HepG2 (cell line): ENCODE measurements around the gene RAB35. TPM values are rescaled to one million over a fixed set of nuclear protein-coding genes. Genes with fewer than 3 reads are reported as not detected.

Experiments
- ARNT2 ChIP-seq: sonication (generic); formaldehyde crosslinking; IDR thresholded peaks from 2 replicates; pipeline ENCODE4 v1.8.0; 2022; ENCODE audit warnings: mild to moderate bottlenecking, low read depth, missing genetic modification reagents, moderate library complexity
- GLMP ChIP-seq: sonication (generic); formaldehyde crosslinking; IDR thresholded peaks from 2 replicates; pipeline ENCODE4 v1.9.0; 2021; ENCODE audit warnings: missing genetic modification reagents, mild to moderate bottlenecking, borderline replicate concordance
- HBP1 ChIP-seq: IDR thresholded peaks from 2 replicates; pipeline ENCODE4 v1.6.1; 2016; ENCODE audit warnings: low read depth, control low read depth
- ISX ChIP-seq: sonication (generic); formaldehyde crosslinking; conservative IDR thresholded peaks from 2 replicates; pipeline ENCODE4 v1.5.0; 2020; ENCODE audit warnings: missing genetic modification reagents
- KDM1A ChIP-seq: IDR thresholded peaks from 2 replicates; pipeline ENCODE4 v1.6.1; 2016; ENCODE audit warnings: missing compliant biosample characterization
- KLF13 ChIP-seq: sonication (generic); formaldehyde crosslinking; IDR thresholded peaks from 2 replicates; pipeline ENCODE4 v1.4.0; 2020; ENCODE audit warnings: mild to moderate bottlenecking, missing genetic modification reagents
- PBX2 ChIP-seq: IDR thresholded peaks from 2 replicates; pipeline ENCODE4 v1.6.1; 2016; ENCODE audit warnings: control low read depth
- RBM39 ChIP-seq: fragments of 200-400 bp; formaldehyde crosslinking; IDR thresholded peaks from one replicate; pipeline ENCODE4 v1.6.1; 2018; ENCODE audit warnings: antibody characterized with exemption, mild to moderate bottlenecking, low read depth, low read length; ENCODE audit not compliant: poor library complexity, severe bottlenecking
- SPEN ChIP-seq: sonication (generic); formaldehyde crosslinking; IDR thresholded peaks from 2 replicates; pipeline ENCODE4 v1.5.1; 2020; ENCODE audit warnings: low read depth, mild to moderate bottlenecking, missing genetic modification reagents
- TARDBP ChIP-seq: sonication (generic); formaldehyde crosslinking; IDR thresholded peaks from 2 replicates; pipeline ENCODE4 v1.8.0; 2022; ENCODE audit warnings: mild to moderate bottlenecking, missing genetic modification reagents
- THAP7 ChIP-seq: sonication (generic); formaldehyde crosslinking; IDR thresholded peaks from 2 replicates; pipeline ENCODE4 v1.8.1; 2023; ENCODE audit warnings: mild to moderate bottlenecking, missing genetic modification reagents
- ZBTB14 ChIP-seq: sonication (generic); formaldehyde crosslinking; IDR thresholded peaks from 2 replicates; pipeline ENCODE4 v1.4.0; 2020; ENCODE audit warnings: missing genetic modification reagents
- ZNF142 ChIP-seq: sonication (generic); formaldehyde crosslinking; IDR thresholded peaks from 2 replicates; pipeline ENCODE4 v1.4.0; 2020; ENCODE audit warnings: missing genetic modification reagents
- ZNF546 ChIP-seq: sonication (generic); formaldehyde crosslinking; conservative IDR thresholded peaks from 2 replicates; pipeline ENCODE4 v1.8.1; 2023; ENCODE audit warnings: mild to moderate bottlenecking, missing genetic modification reagents
- ZNF782 ChIP-seq: sonication (generic); formaldehyde crosslinking; IDR thresholded peaks from 2 replicates; pipeline ENCODE4 v1.4.0; 2020; ENCODE audit warnings: missing genetic modification reagents, mild to moderate bottlenecking, borderline replicate concordance
- ZSCAN31 ChIP-seq: sonication (generic); formaldehyde crosslinking; IDR thresholded peaks from 2 replicates; pipeline ENCODE4 v1.5.0; 2020; ENCODE audit warnings: low read depth, mild to moderate bottlenecking, missing genetic modification reagents
- polyA plus RNA-seq, 8 experiments: library from polyadenylated mRNA; depleted of rRNA in 3 of 8; stranded (reverse) in 7 of 8; unstranded in 1 of 8; fragments of >200 nt; fragmentation: Illumina TruSeq in 4 of 8; extraction: Trizol in 4 of 8; gene quantifications; 2 replicates each; pipeline versions ENCODE4 v1.2.1 to v1.2.3, GENCODE V29; 2011 to 2016; ENCODE audit warnings: low read depth in 4 of 8, missing spikeins in 1 of 8, mixed read lengths in 1 of 8; ENCODE audit not compliant: insufficient read depth in 1 of 8
- total RNA-seq, 5 experiments: library from RNA; depleted of rRNA; stranded (reverse); fragments of >200 nt; fragmentation: Illumina TruSeq; extraction: Trizol; gene quantifications; 2 replicates each; pipeline ENCODE4 v1.2.3, GENCODE V29; 2016; ENCODE audit warnings: low read depth in 1 of 5

RAB35 gene
- total and polyA plus RNA-seq, 2 of the 13 experiments (the other 11 are each of a cell fraction or from before 2014, with no cell fraction given), result 25.2 to 29.1 TPM

- TF ChIP-seq ZNF142 (CRISPR knock-in tag) (peak; percentile 77), RBM39 (peak; percentile 67), HBP1 (CRISPR knock-in tag) (peak; percentile 75; the same call in 1 of the 2 replicates), ZNF546 (CRISPR knock-in tag) (peak; percentile 65; the same call in 1 of the 2 replicates), PBX2 (no peak), THAP7 (no peak; the same call in 1 of the 2 replicates), ZBTB14 (CRISPR knock-in tag) (peak; percentile 88), KLF13 (CRISPR knock-in tag) (0 out of 2 replicates have a peak, but pooled peaks have one; percentile 28), TARDBP (CRISPR knock-in tag) (peak; percentile 89), KDM1A (CRISPR knock-in tag) (no peak), ZNF782 (CRISPR knock-in tag) (peak; percentile 74; the same call in 1 of the 2 replicates), SPEN (peak; percentile 87), ZSCAN31 (CRISPR knock-in tag) (peak; percentile 68), ISX (CRISPR knock-in tag) (0 out of 2 replicates have a peak, but pooled peaks have one; percentile 68), ARNT2 (CRISPR knock-in tag) (peak; percentile 95), GLMP (CRISPR knock-in tag) (no peak)
These were observed 469 bp upstream of the RAB35 start (continued) for GRCh38 chr12:120116792-120117651.
